K562 (cell line): ENCODE results near the gene STING1. TPM values are rescaled to one million over a fixed set of nuclear protein-coding genes. Genes with fewer than 3 reads are reported as not detected.

Experiments used
- ARID3B ChIP-seq: fragments of 250-450 bp; sonication (Bioruptor Pico); IDR thresholded peaks from 2 replicates; pipeline ENCODE4 v1.4.0; 2020; ENCODE audit warnings: borderline replicate concordance
- ARNT ChIP-seq, 2 experiments: fragments of 450-650 bp; IDR thresholded peaks; 2 replicates each; pipeline ENCODE4 v1.6.1; 2016; ENCODE audit warnings: mild to moderate bottlenecking in 1 of 2
- ATF7 ChIP-seq: fragments of 450-650 bp; IDR thresholded peaks from 2 replicates; pipeline ENCODE4 v1.7.1; 2014; ENCODE audit warnings: mild to moderate bottlenecking, moderate library complexity
- CHAMP1 ChIP-seq: fragments of 450-650 bp; IDR thresholded peaks from 2 replicates; pipeline ENCODE4 v1.6.1; 2016; ENCODE audit warnings: mild to moderate bottlenecking
- DPF2 ChIP-seq: fragments of 450-650 bp; IDR thresholded peaks from 2 replicates; pipeline ENCODE4 v1.6.1; 2016
- ELF1 ChIP-seq: fragments of 200-800 bp; sonication (Bioruptor generic); IDR thresholded peaks from 2 replicates; pipeline ENCODE4 v1.6.1; 2016; ENCODE audit warnings: missing genetic modification characterization, missing compliant biosample characterization
- ESRRA ChIP-seq: fragments of 450-650 bp; IDR thresholded peaks from 2 replicates; pipeline ENCODE4 v1.6.1; 2014; ENCODE audit warnings: low read depth, mild to moderate bottlenecking, moderate library complexity, borderline replicate concordance
- JUN ChIP-seq, 2 experiments: sonication (generic) in 1 of 2; formaldehyde crosslinking in 1 of 2; IDR thresholded peaks; 2 replicates each; pipeline versions ENCODE4 v1.6.1 to v1.8.0; 2012 to 2022; ENCODE audit warnings: borderline replicate concordance in 2 of 2, mild to moderate bottlenecking in 2 of 2, improper control_type of control experiment in 1 of 2, low read depth in 1 of 2, low read length in 1 of 2, missing genetic modification reagents in 1 of 2
- KDM4B ChIP-seq, 2 experiments: fragments of 450-650 bp in 1 of 2; sonication (generic) in 1 of 2; IDR thresholded peaks; 2 replicates each; pipeline ENCODE4 v1.6.1; 2016 to 2017; ENCODE audit warnings: borderline replicate concordance in 2 of 2, antibody characterized with exemption in 1 of 2, low read depth in 1 of 2, mild to moderate bottlenecking in 1 of 2
- MEF2A ChIP-seq: IDR thresholded peaks from 2 replicates; pipeline ENCODE4 v1.6.1; 2011; ENCODE audit warnings: low read depth, mild to moderate bottlenecking, low read length, moderate library complexity; ENCODE audit not compliant: control insufficient read depth
- MNT ChIP-seq, 2 experiments: fragments of 450-650 bp; conservative IDR thresholded peaks; 2 replicates each; pipeline ENCODE4 v1.6.1; 2017; ENCODE audit warnings: mild to moderate bottlenecking in 2 of 2, moderate library complexity in 2 of 2
- PML ChIP-seq: IDR thresholded peaks from 2 replicates; pipeline ENCODE4 v1.6.1; 2012; ENCODE audit warnings: low read length, inconsistent platforms
- SOX6 ChIP-seq: fragments of 450-650 bp; IDR thresholded peaks from 2 replicates; pipeline ENCODE4 v1.6.1; 2014; ENCODE audit warnings: mild to moderate bottlenecking
- SUPT5H ChIP-seq: fragments of 450-650 bp; IDR thresholded peaks from 2 replicates; pipeline ENCODE4 v1.6.1; 2016
- ZBTB11 ChIP-seq, 3 experiments: fragments of 200-800 bp in 1 of 3; fragments of 250-450 bp in 1 of 3; fragments of 450-650 bp in 1 of 3; sonication (Bioruptor Pico) in 1 of 3; sonication (Bioruptor generic) in 1 of 3; formaldehyde crosslinking in 1 of 3; IDR thresholded peaks; 2 replicates each; pipeline versions ENCODE4 v1.6.1 to v1.8.0; 2016 to 2022; ENCODE audit warnings: mild to moderate bottlenecking in 2 of 3, missing genetic modification characterization in 2 of 3, missing compliant biosample characterization in 1 of 3, moderate library complexity in 1 of 3
- ZNF311 ChIP-seq: fragments of 250-450 bp; sonication (Bioruptor Pico); IDR thresholded peaks from 2 replicates; pipeline ENCODE4 v1.4.0; 2020; ENCODE audit warnings: mild to moderate bottlenecking, moderate library complexity
- polyA plus RNA-seq, 8 experiments: library from polyadenylated mRNA; depleted of rRNA in 4 of 8; stranded (reverse) in 5 of 8; unstranded in 3 of 8; fragments of >200 nt; fragmentation: Nextera tagmentation in 2 of 8; fragmentation: Illumina TruSeq in 1 of 8; extraction: Ambion mirVana in 2 of 8; extraction: Trizol in 1 of 8; gene quantifications; 2 replicates each; pipeline versions ENCODE4 v1.2.1 to v1.2.3, GENCODE V29; 2011 to 2014; ENCODE audit warnings: inconsistent platforms in 1 of 8, missing spikeins in 1 of 8
- total RNA-seq, 7 experiments: library from RNA; depleted of rRNA in 6 of 7; stranded (reverse); fragments of >200 nt in 6 of 7; fragmentation: Illumina TruSeq in 2 of 7; extraction: Trizol in 2 of 7; gene quantifications; 2 replicates each; pipeline versions ENCODE4 v1.2.1 to v1.2.3, GENCODE V29; 2011 to 2021; ENCODE audit warnings: low replicate concordance in 1 of 7

Gene STING1
- total and polyA plus RNA-seq, 9 of the 15 experiments (the other 6 are each of a cell fraction or from before 2014, with no cell fraction given) = 20.8 to 69.1 (median 44.7) TPM

GRCh38 chr5:139474890-139475791 is 7.4 kb downstream of the STING1 start (continued):
- TF ChIP-seq ARNT (IDR thresholded peaks at IDR 0.05) (peak; percentile 48 to 78; a peak in 1 of 4 replicates), JUN (IDR thresholded peaks at IDR 0.05; ENCODE audit: borderline replicate concordance, low read depth, low read length) (0 out of 2 replicates have a peak, but pooled peaks have one; percentile 33), JUN (CRISPR knock-in tag; IDR thresholded peaks at IDR 0.05; ENCODE audit: borderline replicate concordance) (no peak), ARID3B (CRISPR knock-in tag) (no peak), ATF7 (peak; percentile 89), MNT (conservative IDR thresholded peaks at IDR 0.05) (peak in 1 of 2 experiments; percentile 64; a peak in 1 of 4 replicates), PML (peak; percentile 54; the same call in 1 of the 2 replicates), KDM4B (IDR thresholded peaks at IDR 0.05; ENCODE audit: borderline replicate concordance in 2 of 2, low read depth in 1 of 2) (peak in 1 of 2 experiments; percentile 57; a peak in 1 of 4 replicates), ZNF311 (peak; percentile 69), SOX6 (peak; percentile 76), ESRRA (peak; percentile 95; the same call in 1 of the 2 replicates), DPF2 (peak; percentile 90), CHAMP1 (peak; percentile 55; the same call in 1 of the 2 replicates), ZBTB11 (CRISPR knock-in tag; IDR thresholded peaks at IDR 0.05) (peak in 1 of 3 experiments; percentile 61; a peak in 2 of 6 replicates), SUPT5H (peak; percentile 57), MEF2A (no peak), ELF1 (tag) (peak; percentile 64)
